ENCODE results near the gene ZNF750.

DNA sequence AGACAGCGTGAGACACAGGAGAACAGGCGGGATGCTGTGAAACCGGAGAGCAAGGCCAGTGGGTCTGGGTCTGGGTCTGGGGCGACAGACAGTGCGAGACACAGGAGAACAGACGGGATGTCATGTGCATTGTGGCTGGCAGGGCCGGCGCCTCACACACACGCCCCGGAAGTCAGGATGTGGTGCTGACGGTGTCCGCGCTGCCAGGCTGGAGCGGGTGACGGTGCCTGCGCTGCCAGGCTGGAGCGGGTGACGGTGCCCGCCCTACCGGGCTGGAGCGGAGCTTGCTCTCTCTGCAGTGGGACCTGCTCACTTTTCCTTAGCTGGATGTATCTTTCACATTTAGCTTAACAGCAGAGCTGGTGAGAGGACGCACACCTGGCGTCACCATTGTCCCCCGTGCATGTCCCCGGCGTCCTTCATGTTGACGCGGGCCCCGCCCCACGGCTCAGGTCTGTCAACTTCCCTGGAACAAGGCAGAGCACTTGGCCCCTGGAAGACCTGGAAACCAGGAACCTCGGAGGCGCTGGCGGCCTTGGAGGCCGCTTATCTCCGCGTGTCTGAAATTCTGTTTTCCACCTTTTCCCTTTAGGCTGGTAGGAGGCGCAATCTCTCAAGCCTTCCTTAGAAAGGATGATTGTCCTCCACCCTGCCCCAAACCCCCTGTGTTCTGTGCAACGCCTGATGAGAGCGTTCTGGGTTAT lies 43.0 kb upstream of the ZNF750 start:
- TF ChIP-seq, protein P1, sequence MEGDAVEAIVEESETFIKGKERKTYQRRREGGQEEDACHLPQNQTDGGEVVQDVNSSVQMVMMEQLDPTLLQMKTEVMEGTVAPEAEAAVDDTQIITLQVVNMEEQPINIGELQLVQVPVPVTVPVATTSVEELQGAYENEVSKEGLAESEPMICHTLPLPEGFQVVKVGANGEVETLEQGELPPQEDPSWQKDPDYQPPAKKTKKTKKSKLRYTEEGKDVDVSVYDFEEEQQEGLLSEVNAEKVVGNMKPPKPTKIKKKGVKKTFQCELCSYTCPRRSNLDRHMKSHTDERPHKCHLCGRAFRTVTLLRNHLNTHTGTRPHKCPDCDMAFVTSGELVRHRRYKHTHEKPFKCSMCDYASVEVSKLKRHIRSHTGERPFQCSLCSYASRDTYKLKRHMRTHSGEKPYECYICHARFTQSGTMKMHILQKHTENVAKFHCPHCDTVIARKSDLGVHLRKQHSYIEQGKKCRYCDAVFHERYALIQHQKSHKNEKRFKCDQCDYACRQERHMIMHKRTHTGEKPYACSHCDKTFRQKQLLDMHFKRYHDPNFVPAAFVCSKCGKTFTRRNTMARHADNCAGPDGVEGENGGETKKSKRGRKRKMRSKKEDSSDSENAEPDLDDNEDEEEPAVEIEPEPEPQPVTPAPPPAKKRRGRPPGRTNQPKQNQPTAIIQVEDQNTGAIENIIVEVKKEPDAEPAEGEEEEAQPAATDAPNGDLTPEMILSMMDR (IDR thresholded peaks at IDR 0.05): no peak
- TF ChIP-seq, protein P2, sequence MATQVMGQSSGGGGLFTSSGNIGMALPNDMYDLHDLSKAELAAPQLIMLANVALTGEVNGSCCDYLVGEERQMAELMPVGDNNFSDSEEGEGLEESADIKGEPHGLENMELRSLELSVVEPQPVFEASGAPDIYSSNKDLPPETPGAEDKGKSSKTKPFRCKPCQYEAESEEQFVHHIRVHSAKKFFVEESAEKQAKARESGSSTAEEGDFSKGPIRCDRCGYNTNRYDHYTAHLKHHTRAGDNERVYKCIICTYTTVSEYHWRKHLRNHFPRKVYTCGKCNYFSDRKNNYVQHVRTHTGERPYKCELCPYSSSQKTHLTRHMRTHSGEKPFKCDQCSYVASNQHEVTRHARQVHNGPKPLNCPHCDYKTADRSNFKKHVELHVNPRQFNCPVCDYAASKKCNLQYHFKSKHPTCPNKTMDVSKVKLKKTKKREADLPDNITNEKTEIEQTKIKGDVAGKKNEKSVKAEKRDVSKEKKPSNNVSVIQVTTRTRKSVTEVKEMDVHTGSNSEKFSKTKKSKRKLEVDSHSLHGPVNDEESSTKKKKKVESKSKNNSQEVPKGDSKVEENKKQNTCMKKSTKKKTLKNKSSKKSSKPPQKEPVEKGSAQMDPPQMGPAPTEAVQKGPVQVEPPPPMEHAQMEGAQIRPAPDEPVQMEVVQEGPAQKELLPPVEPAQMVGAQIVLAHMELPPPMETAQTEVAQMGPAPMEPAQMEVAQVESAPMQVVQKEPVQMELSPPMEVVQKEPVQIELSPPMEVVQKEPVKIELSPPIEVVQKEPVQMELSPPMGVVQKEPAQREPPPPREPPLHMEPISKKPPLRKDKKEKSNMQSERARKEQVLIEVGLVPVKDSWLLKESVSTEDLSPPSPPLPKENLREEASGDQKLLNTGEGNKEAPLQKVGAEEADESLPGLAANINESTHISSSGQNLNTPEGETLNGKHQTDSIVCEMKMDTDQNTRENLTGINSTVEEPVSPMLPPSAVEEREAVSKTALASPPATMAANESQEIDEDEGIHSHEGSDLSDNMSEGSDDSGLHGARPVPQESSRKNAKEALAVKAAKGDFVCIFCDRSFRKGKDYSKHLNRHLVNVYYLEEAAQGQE (IDR thresholded peaks at IDR 0.05; ENCODE audit: insufficient read depth in 1 of 2, low read depth in 2 of 2, low read length in 1 of 2): no peak

All from Panc1 (cell line).